GM12864 (cell line): ENCODE results near the gene AFF1.
"Not testable (repeated sequence)": the region's sequence is repeated elsewhere in the genome, so short reads cannot be mapped to it uniquely, and the experiment has no call there.

Experiments used
- DNase-seq: peaks from one replicate; pipeline ENCODE4 v3.0.0-alpha.2; 2011; ENCODE audit warnings: low read depth
- H3K4me3 ChIP-seq: 2 replicates; pipeline ENCODE4 v1.5.1; 2011; ENCODE audit warnings: mild to moderate bottlenecking, low read depth, low read length, control low read depth
- CTCF ChIP-seq: IDR thresholded peaks from 2 replicates; pipeline ENCODE4 v1.5.1; 2011; ENCODE audit warnings: low read depth, mild to moderate bottlenecking, moderate library complexity, low read length, control low read depth, inconsistent platforms; ENCODE audit errors: missing control alignments

Gene AFF1

GRCh38 chr4:86994686-86995085 lies 59.9 kb downstream of the AFF1 start:
- TF ChIP-seq CTCF: no peak
- no peak for DNase-seq
- no peak overlapping the region for H3K4me3 ChIP-seq

- not testable (repeated sequence) for H3K4me3 ChIP-seq, DNase-seq
Observed at GRCh38 chr4:86996510-86996909, 61.7 kb downstream of the AFF1 start.

- no peak for DNase-seq
- H3K4me3 ChIP-seq: no peak overlapping the region
- TF ChIP-seq CTCF: no peak
Observed at GRCh38 chr4:86999136-86999643, 64.4 kb downstream of the AFF1 start.

- TF ChIP-seq CTCF: no peak
- DNase-seq: no peak
- no peak overlapping the region for H3K4me3 ChIP-seq
Observed at GRCh38 chr4:87002682-87003043, 67.9 kb downstream of the AFF1 start.

- no peak for DNase-seq
- no peak for TF ChIP-seq CTCF
- no peak overlapping the region for H3K4me3 ChIP-seq
Observed at GRCh38 chr4:87003266-87003665, 68.5 kb downstream of the AFF1 start.

- TF ChIP-seq CTCF: no peak
- H3K4me3 ChIP-seq: peak overlapping the region; percentile 61; the same call in 1 of the 2 replicates
- no peak for DNase-seq
Observed at GRCh38 chr4:87005369-87005689, 70.5 kb downstream of the AFF1 start.

GRCh38 chr4:87005690-87006425 lies 71.0 kb downstream of the AFF1 start:
- no peak for DNase-seq
- H3K4me3 ChIP-seq: peak overlapping the region; percentile 61
- no peak for TF ChIP-seq CTCF
